ENCODE measurements around the gene ITGA11.

The ITGA11 gene

DNA sequence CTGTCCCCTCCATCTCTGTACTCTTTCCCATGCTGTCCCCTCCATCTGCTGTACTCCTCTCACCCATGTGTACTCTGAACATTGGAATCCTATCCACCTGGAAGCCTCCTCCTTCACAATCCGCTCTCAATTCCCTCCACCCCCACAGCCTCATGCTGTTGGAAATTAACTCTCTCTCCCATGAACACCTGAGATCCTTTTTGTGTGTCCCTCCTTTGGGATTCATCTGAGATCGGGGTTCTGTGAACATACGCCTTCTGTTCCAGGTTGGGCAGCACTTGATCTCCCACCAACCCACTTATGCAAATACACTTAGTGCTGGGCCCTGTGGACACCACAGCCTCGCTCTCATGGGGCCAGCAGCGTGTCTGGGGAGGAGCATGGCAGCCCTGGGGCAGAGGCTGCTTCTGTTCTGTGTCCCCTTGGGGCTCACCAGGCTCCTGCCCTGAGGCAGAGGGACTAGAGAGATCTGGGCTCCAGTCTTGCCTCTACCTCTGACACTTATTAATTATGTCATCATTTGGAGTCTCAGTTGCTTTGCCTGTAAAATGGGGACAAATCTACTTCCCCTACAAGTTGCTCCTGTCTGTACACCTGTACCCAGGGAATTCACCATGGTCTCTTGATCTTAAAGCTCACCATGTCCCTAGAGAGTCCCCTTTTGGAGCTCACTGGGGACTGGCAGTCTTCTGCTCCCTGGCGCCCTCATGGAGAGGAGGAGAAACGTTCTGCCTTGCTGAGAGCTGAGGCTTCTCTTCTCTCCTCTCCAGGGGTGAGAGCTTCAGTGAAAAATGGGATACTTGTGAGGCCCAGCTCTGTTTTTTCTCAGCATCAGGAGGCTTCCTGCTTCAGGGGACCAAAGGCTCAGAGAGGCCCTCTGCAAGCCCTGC lies 42.7 kb downstream of the ITGA11 start:
- H3K27ac Mint-ChIP-seq = no peak overlapping the region
- no peak overlapping the region for H3K4me3 Mint-ChIP-seq
- H3K36me3 Mint-ChIP-seq (ENCODE audit: low read depth) = no peaks in the 10 kb centered on the region
- no peak for DNase-seq
- no peaks in the 10 kb centered on the region for H3K9me3 Mint-ChIP-seq
- H3K27me3 Mint-ChIP-seq = peaks cover 37% of the 10 kb centered on the region
- H3K4me1 Mint-ChIP-seq (ENCODE audit: low read depth) = peaks cover 3% of the 10 kb centered on the region

DNA sequence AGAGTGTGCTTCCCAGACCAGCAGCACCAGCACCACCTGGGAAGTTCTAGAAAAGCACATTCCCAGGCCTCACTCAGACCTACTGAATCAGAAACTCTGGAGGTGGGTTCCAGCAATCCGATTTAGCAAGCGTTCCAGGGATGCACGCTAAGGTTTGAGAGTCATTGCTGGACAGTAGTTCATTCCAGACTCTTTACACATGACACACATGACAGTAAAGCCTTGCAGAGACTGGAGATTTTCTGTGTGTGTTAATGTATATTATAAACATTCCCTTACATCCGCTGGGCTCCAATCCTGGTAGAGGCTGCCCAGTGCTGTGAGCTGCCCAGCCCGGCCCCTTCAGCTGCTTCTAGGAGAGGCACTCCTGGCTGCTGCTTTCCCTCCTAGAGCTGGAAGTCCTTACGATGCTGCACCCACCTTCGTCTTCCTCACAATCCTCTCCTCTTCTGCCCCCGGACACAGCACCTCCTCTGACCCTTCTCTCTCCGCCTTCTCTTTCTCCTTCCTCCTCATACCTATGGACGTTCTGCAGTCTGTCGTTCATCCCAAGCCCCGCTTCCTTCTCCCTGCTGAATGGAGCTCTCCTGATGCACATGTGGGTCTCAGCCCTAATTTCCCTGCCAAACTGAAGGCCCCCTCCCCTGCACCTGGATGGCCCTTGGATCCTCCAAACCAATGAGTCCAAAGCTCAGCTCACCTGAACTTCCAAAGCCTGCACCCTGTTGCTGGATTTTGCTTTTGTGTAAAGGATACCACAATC lies 44.4 kb downstream of the ITGA11 start:
- H3K4me3 Mint-ChIP-seq = no peak overlapping the region
- no peaks in the 10 kb centered on the region for H3K36me3 Mint-ChIP-seq (ENCODE audit: low read depth)
- peaks cover 25% of the 10 kb centered on the region for H3K27me3 Mint-ChIP-seq
- peak; percentile 5 for DNase-seq
- peaks cover 3% of the 10 kb centered on the region for H3K4me1 Mint-ChIP-seq (ENCODE audit: low read depth)
- no peaks in the 10 kb centered on the region for H3K9me3 Mint-ChIP-seq
- no peak overlapping the region for H3K27ac Mint-ChIP-seq

DNA sequence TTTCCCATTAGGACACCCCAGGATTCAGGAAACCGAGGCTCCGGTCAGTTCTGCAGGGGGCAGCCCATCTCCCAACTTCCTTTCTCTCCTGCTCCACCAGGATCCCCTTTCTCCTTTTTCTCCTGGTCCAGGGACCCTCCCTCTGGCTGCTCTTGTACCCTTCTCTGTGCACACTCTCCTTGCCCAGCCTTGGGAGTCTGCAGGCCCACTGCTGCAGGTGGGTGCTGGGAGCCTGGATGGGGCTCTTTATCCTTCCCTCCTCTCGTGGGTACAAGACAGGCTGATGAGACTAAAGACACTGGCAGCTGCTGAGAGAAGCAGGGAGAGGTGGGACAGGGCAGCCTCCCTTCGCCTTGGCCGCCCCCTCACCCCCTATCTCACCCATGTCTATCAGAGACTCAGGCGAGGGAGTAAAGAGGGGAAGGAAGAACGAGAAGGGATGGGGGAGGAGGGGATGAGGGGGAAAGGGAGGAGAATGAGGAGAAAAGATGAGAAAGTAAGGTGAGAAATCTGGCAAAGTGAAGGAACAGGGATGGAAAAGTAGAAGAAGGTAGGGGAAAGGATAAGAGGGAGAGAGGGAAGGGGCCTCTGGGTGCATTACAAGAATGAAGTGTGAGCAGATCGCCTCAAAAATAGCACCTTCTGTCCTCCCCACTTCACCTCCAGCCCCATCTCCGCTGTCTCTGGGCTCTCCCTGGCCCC lies 45.2 kb downstream of the ITGA11 start:
- Mint-ChIP-seq H3K36me3 (ENCODE audit: low read depth) (no peaks in the 10 kb centered on the region), H3K9me3 (no peaks in the 10 kb centered on the region), H3K27ac (no peak overlapping the region), H3K27me3 (peaks cover 16% of the 10 kb centered on the region), H3K4me3 (no peak overlapping the region), H3K4me1 (ENCODE audit: low read depth) (peaks cover 3% of the 10 kb centered on the region)
- no peak for DNase-seq

DNA sequence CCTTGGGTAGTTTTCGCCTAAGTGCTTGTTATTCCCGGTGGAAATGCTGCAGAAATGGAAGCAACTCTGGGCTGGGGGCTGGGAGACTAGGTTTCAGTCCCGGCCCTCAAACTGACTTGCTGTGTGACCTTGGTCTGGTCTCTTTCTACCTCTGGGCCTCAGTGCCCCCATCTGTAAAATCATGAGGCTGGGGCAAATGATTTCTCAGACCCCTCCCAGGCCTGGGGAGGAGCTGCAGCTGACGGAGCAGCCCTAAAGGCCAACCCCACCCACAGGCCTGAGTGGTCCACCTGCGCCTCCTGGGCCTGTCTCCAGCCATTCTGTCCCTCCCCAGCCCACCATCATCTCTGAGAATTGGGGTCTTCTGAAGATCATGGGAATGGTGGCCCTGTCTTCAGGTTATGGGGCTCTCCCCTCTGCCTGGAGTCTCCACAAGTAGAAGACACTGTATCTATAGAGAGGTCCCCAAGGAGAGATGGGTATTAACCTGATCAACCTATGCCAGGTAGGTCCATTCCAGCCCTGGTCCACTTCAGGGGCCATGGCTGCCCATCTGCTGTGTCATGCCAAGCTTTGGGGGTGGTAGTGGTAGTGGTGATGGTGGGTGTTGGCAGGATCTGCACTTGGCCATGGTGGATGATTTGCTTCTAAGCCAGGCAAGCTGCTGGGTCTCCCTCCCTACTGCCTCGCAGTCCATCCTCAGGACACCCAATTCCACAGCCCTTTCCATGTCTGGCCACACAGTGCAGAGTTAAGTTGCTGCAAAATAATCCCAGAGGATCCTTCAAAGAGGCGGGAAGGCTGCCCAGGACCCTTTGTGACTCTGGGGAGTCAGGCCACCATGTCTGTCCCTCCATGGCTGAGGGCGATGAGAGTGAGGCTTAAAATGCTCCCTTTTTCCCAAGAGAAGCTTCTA lies 46.0 kb downstream of the ITGA11 start:
- no peaks in the 10 kb centered on the region for H3K36me3 Mint-ChIP-seq (ENCODE audit: low read depth)
- H3K27me3 Mint-ChIP-seq = peaks cover 10% of the 10 kb centered on the region
- peaks cover 3% of the 10 kb centered on the region for H3K4me1 Mint-ChIP-seq (ENCODE audit: low read depth)
- H3K9me3 Mint-ChIP-seq = no peaks in the 10 kb centered on the region
- H3K4me3 Mint-ChIP-seq = no peak overlapping the region
- H3K27ac Mint-ChIP-seq = no peak overlapping the region
- peak; percentile 16 for DNase-seq

DNA sequence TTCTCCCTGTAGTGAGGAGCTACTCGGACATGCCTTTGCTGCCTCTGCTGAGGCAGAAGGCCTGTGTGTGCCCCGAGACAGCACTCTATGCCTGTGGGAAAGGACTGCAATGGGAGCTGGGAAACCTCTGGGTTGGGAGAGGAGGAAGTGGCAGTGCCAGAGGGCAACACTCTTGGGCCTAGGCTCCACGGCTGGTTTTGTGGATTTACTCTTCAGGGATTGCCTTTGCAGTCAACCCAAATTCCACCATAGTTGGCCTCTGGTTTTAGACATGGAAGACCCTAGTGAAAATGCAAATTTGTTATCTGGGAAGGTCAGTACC lies 46.8 kb downstream of the ITGA11 start:
- Mint-ChIP-seq H3K4me3 (no peak overlapping the region), H3K27ac (no peak overlapping the region), H3K27me3 (peaks cover 4% of the 10 kb centered on the region), H3K4me1 (ENCODE audit: low read depth) (peaks cover 3% of the 10 kb centered on the region), H3K36me3 (ENCODE audit: low read depth) (no peaks in the 10 kb centered on the region), H3K9me3 (no peaks in the 10 kb centered on the region)
- peak; percentile 9 for DNase-seq

DNA sequence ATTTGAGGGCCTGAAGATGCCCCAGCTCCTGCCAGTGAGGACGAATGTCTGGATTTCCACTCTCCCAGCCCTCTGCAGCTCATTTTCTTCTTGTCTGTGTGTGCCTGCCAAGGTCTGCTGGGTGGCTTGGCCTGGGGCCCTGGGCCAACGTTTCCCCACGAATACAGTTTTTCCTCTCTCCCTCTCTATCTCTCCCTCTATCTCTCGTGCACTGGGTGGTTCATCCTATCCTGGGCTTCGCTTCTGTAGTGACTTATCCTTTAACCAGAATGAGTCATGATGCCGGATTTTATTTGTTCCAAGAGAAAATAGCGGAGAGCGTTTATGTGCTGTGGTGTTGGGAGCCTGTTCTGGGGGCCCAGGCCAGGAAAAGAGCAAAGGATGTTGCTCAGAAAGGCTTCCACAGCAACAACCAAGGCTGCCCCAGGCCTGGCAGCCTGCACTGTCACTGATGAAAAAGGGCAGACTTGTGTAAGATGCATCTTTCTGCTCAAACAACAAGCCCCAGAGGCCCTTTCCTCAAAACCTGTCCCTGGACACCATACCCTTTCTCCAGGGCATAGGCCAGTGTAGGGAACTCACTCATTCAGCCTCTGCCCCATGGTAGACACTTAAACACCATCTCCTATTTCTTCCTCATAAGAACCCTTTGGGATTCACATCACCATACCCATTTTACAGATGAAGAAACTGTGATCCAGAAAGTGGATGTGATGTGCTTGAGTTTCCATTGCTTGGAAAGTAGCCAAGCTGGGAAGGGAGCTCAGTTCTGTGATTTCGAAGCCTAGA lies 47.3 kb downstream of the ITGA11 start:
- Mint-ChIP-seq H3K27ac (peak overlapping the region; percentile 30), H3K36me3 (ENCODE audit: low read depth) (no peaks in the 10 kb centered on the region), H3K4me3 (no peak overlapping the region), H3K27me3 (no peaks in the 10 kb centered on the region), H3K4me1 (ENCODE audit: low read depth) (peaks cover 8% of the 10 kb centered on the region), H3K9me3 (no peaks in the 10 kb centered on the region)
- peak; percentile 11 for DNase-seq

DNA sequence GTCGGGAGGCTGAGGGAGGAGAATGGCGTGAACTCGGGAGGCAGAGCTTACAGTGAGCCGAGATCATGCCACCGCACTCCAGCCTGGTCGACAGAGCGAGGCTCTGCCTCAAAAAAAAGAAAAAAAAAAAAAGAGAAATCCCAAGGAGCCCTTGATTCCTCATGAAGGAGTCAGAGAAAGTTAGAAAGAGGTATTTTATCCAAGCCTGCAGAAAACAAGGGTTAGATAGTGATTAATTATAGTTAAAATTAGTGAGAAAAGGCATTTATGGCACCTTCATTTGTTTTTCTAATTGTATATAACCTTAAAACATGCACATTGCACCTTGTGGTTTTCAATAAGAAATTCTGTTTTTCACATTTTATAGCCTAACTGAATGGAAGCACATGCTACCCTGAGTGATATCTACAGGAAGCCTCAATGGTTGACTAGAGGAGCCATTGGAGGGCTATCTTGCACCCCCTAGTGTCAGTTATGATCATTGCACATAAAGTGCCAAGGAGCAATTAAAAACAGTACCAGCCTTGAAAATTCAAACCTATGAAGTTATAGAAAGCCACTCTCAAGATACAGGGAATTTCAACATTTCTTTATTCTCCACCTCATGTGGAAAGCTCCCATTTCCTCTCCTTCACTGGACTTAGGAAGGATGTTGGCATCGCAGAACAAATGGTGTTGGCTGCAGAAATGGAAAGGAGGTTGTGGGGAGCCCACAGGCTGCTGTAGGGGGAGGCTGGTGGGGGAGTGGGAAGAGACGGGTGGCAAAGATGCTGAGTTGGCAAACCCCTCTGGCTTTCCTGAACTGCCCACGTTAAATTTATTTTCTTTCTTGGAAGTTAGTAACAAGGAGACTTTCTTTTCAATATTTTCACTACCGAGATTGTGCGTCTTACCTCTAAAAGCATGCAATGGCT lies 48.5 kb downstream of the ITGA11 start:
- Mint-ChIP-seq H3K4me3 (no peak overlapping the region), H3K36me3 (ENCODE audit: low read depth) (no peaks in the 10 kb centered on the region), H3K27me3 (no peaks in the 10 kb centered on the region), H3K4me1 (ENCODE audit: low read depth) (peaks cover 16% of the 10 kb centered on the region), H3K9me3 (no peaks in the 10 kb centered on the region), H3K27ac (no peak overlapping the region)
- peak; percentile 22 for DNase-seq

DNA sequence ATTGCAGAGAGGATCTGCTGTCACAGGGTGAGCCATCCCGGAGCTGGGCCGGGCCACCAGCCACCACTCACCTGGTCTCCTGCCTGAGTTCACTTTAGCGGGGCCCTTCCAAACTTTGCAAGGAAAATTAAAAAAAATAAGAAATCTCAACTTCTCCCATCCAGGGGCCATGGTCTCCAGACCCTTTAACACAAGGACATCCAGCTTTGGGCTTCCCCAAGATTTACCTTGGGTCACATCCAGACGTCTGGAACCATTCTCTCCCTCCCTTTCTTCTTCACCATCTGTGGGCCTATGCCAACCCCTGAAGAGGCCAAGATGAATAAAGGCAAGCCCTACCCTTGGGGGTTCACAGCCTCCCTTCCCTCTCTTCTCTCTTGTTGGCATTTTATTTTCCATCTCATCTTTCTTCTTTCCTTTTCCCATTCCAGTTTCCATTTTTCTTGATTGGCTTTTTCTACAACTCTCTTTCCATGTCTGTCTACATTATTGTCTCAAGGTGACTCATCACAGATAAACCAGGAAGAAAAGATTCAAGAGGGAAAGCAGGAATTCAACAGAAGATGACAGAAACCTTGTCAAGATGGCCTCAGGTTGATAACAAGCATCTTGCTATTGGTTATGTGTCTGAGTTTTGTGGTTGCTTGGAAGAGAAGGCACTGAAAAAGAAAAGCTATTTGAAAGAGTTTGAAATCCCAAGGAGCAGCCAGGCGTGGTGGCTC lies 49.5 kb downstream of the ITGA11 start:
- Mint-ChIP-seq H3K36me3 (ENCODE audit: low read depth) (no peaks in the 10 kb centered on the region), H3K27ac (no peak overlapping the region), H3K4me1 (ENCODE audit: low read depth) (peaks cover 16% of the 10 kb centered on the region), H3K27me3 (no peaks in the 10 kb centered on the region), H3K9me3 (no peaks in the 10 kb centered on the region), H3K4me3 (no peak overlapping the region)
- no peak for DNase-seq

DNA sequence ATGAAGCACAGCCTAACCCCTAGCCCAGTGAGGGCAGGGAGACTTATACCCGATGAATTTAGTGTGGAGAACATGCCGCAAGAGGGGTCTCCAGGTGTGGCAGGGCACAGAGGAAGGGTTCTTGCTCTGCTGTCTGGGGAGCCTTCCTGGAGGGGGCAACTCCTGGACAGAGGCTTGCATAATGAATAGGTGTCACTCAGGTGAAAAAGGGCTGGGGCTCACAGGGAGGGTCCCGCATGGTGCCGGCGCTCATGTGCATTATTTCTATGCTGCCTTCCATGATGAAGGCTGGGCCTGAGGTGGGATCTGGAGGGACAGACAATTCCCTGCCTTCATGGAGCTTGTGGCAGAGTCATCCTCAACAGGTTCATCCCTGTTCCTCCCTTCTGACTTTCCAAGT lies 51.5 kb downstream of the ITGA11 start:
- peaks cover 16% of the 10 kb centered on the region for H3K4me1 Mint-ChIP-seq (ENCODE audit: low read depth)
- no peaks in the 10 kb centered on the region for H3K9me3 Mint-ChIP-seq
- no peak overlapping the region for H3K4me3 Mint-ChIP-seq
- H3K27me3 Mint-ChIP-seq = no peaks in the 10 kb centered on the region
- H3K36me3 Mint-ChIP-seq (ENCODE audit: low read depth) = no peaks in the 10 kb centered on the region
- DNase-seq = peak; percentile 18
- H3K27ac Mint-ChIP-seq = no peak overlapping the region

DNA sequence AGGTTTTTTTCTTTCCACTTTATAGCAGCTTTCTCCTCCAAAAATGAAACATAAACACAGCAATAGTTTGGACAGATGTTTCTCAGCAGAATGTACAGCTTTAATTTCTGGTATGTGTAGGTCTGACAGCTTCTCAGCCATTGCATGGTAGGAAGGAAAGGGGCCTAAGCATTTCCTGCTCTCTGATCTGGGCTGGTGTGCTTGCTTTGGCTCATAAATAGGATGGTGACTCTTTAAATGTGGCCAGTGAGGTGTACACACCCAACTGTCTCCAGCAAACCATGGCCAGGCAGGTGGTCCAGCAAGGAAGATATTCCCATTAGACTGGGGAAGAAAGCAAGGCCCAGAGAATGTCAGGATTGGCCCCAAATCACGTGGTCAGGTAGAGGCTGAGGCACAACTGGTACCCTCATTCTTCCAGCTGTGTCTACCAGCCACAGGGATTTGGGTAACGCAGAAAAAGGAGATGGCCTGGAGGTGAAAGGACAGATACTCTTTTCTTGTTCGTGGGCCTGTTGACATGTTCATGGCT lies 52.1 kb downstream of the ITGA11 start:
- H3K27me3 Mint-ChIP-seq = no peaks in the 10 kb centered on the region
- H3K4me3 Mint-ChIP-seq = no peak overlapping the region
- no peaks in the 10 kb centered on the region for H3K36me3 Mint-ChIP-seq (ENCODE audit: low read depth)
- H3K9me3 Mint-ChIP-seq = no peaks in the 10 kb centered on the region
- H3K27ac Mint-ChIP-seq = no peak overlapping the region
- DNase-seq = peak; percentile 26
- H3K4me1 Mint-ChIP-seq (ENCODE audit: low read depth) = peaks cover 16% of the 10 kb centered on the region

DNA sequence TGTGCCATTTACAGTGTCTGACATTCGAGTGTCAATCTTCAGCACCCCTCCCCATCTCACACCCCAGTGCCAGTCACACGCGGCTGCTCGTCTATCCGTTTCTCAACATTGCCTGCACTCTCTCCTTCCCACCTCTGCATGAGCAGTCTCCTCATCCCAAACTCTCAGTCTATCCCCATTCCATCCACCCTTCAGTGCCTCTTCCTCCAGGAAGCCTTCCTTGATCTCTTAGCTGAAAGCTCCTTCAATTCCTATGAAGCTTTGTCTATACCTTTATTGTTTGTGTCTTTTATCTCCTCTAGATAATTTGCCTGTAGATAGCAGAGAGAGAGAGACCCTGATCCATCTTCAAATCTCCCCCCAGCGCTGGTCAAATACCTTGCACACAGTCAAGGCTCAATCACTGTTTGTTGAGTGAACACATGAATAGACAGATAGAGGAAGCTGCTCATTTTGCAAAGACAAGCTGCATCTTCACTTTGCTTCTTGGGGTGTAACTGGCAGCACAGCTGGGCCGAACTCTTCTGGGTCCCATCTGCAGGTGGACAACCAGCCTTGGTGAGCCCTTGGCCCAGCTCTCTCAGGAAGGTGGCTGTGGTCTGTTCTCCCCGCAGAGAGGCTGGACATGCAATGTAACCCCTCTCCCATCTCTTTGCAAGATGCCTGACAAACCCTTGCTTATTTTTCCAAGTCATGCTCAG lies 52.8 kb downstream of the ITGA11 start:
- no peak overlapping the region for H3K4me3 Mint-ChIP-seq
- H3K27me3 Mint-ChIP-seq = no peaks in the 10 kb centered on the region
- H3K9me3 Mint-ChIP-seq = no peaks in the 10 kb centered on the region
- H3K27ac Mint-ChIP-seq = no peak overlapping the region
- peaks cover 16% of the 10 kb centered on the region for H3K4me1 Mint-ChIP-seq (ENCODE audit: low read depth)
- no peaks in the 10 kb centered on the region for H3K36me3 Mint-ChIP-seq (ENCODE audit: low read depth)
- peak; percentile 16 for DNase-seq
